ENCODE measurements around the gene SERPINB4.
"Not testable (repeated sequence)": the region's sequence is repeated elsewhere in the genome, so short reads cannot be mapped to it uniquely, and the experiment has no call there.

SERPINB4 gene

GRCh38 chr18:63648241-63648640 lies 4.2 kb upstream of the SERPINB4 start:
- TF ChIP-seq MAX (IDR thresholded peaks at IDR 0.05; ENCODE audit: low read depth, low read length) = no peak
- no peak for TF ChIP-seq MYC (IDR thresholded peaks at IDR 0.05; ENCODE audit: low read depth, low read length)
- TF ChIP-seq POLR2A (IDR thresholded peaks at IDR 0.05; ENCODE audit: extremely low read depth, insufficient read length) = no peak
- no peak for TF ChIP-seq CTCF (IDR thresholded peaks at IDR 0.05; ENCODE audit: low read depth, low read length)
- H3K4me3 ChIP-seq (ENCODE audit: low read depth, low read length) = no peak overlapping the region
- DNase-seq (ENCODE audit: low read depth) = no peak

- no peak overlapping the region for H3K4me3 ChIP-seq (ENCODE audit: low read depth, low read length)
- TF ChIP-seq CTCF (IDR thresholded peaks at IDR 0.05; ENCODE audit: low read depth, low read length) (no peak), MYC (IDR thresholded peaks at IDR 0.05; ENCODE audit: low read depth, low read length) (no peak)
- no peak for DNase-seq (ENCODE audit: low read depth)
These were observed 2.9 kb upstream of the SERPINB4 start for GRCh38 chr18:63646936-63647335.

GRCh38 chr18:63644694-63645093 lies 638 bp upstream of the SERPINB4 start:
- not testable (repeated sequence) for DNase-seq (ENCODE audit: low read depth); H3K4me3 ChIP-seq (ENCODE audit: low read depth, low read length)

- H3K4me3 ChIP-seq (ENCODE audit: low read depth, low read length); DNase-seq (ENCODE audit: low read depth): not testable (repeated sequence)
These were observed 1.2 kb downstream of the SERPINB4 start for GRCh38 chr18:63642668-63643356.

GRCh38 chr18:63641157-63641680 lies 2.8 kb downstream of the SERPINB4 start:
- DNase-seq (ENCODE audit: low read depth) = not testable (repeated sequence)

GRCh38 chr18:63637703-63638102 lies 6.4 kb downstream of the SERPINB4 start:
- H3K4me3 ChIP-seq (ENCODE audit: low read depth, low read length) = no peak overlapping the region
- no peak for DNase-seq (ENCODE audit: low read depth)
- TF ChIP-seq POLR2A (IDR thresholded peaks at IDR 0.05; ENCODE audit: extremely low read depth, insufficient read length) (no peak), MYC (IDR thresholded peaks at IDR 0.05; ENCODE audit: low read depth, low read length) (no peak), MAX (IDR thresholded peaks at IDR 0.05; ENCODE audit: low read depth, low read length) (no peak), CTCF (IDR thresholded peaks at IDR 0.05; ENCODE audit: low read depth, low read length) (no peak)

More at GRCh38 chr18:63641157-63641680, 2.8 kb downstream of the SERPINB4 start:
- not testable (repeated sequence) for H3K4me3 ChIP-seq (ENCODE audit: low read depth, low read length)

- no peak overlapping the region for H3K4me3 ChIP-seq (ENCODE audit: low read depth, low read length)
- TF ChIP-seq CTCF (IDR thresholded peaks at IDR 0.05; ENCODE audit: low read depth, low read length) (no peak), MAX (IDR thresholded peaks at IDR 0.05; ENCODE audit: low read depth, low read length) (no peak), POLR2A (IDR thresholded peaks at IDR 0.05; ENCODE audit: extremely low read depth, insufficient read length) (no peak), MYC (IDR thresholded peaks at IDR 0.05; ENCODE audit: low read depth, low read length) (no peak)
- no peak for DNase-seq (ENCODE audit: low read depth)
These were observed 16.2 kb downstream of the SERPINB4 start for GRCh38 chr18:63627819-63628218.
